K562 (cell line): ENCODE results near the gene TTLL9. TPM values are rescaled to one million over a fixed set of nuclear protein-coding genes. Genes with fewer than 3 reads are reported as not detected.

Source experiments
- ATAC-seq: fragments of 200-7000 bp; cut with Tn5 transposase; 3 replicates; pipeline ENCODE4 v1.9.1; 2020; ENCODE audit warnings: moderate library complexity
- BruUV-seq: library from RNA; stranded (reverse); fragments of 400-500 nt; replicated peaks from 2 replicates; lab custom pipeline; 2021; lab: Mats Ljungman, UMichigan
- CTCF ChIA-PET: fragments of 300-600 bp; formaldehyde crosslinking; extraction: SDS; loops from one replicate; lab custom pipeline; 2021; ENCODE audit warnings: low intra/inter-chr PET ratio; lab: Yijun Ruan, JAX
- POLR2A ChIA-PET: fragments of 300-600, 350-650 bp; sonication (Branson Sonifier 250); formaldehyde crosslinking; extraction: SDS; loops from one replicate; lab custom pipeline; 2021; ENCODE audit warnings: antibody characterized with exemption, inconsistent platforms; lab: Yijun Ruan, JAX
- DNase-seq, 4 experiments: peaks; one replicate each; pipeline versions ENCODE4 v3.0.0 to v3.0.0-alpha.2; 2011 to 2018; ENCODE audit warnings: low spot score in 3 of 4, mixed read lengths in 3 of 4; ENCODE audit errors: extremely low read depth in 1 of 4
- FAIRE-seq: peaks from 2 replicates; lab custom pipeline; 2011; peaks lifted over from hg19 to GRCh38; lab: Jason Lieb, UNC
- H2AFZ ChIP-seq: 2 replicates; pipeline ENCODE4 v1.6.0; 2011; ENCODE audit warnings: low read depth, low read length, control low read depth, inconsistent platforms
- H3K27ac ChIP-seq: fragments of 200-600 bp; 3 replicates; pipeline ENCODE4 v1.8.0; 2011; ENCODE audit warnings: low read depth, mild to moderate bottlenecking, control low read depth, inconsistent platforms, low read length, moderate library complexity, mixed read lengths; ENCODE audit errors: extremely low read depth
- H3K27me3 ChIP-seq, 2 experiments: fragments of 300-600 bp in 1 of 2; 2 replicates in 1 of 2; 3 replicates in 1 of 2; pipeline versions ENCODE4 v1.6.0 to v1.8.0; 2011; ENCODE audit warnings: inconsistent platforms in 2 of 2, low read length in 2 of 2, mild to moderate bottlenecking in 1 of 2, mixed read lengths in 1 of 2, moderate library complexity in 1 of 2; ENCODE audit not compliant: control insufficient read depth in 2 of 2, insufficient read depth in 2 of 2
- H3K36me3 ChIP-seq: fragments of 300-600 bp; 3 replicates; pipeline ENCODE4 v1.8.0; 2011; ENCODE audit warnings: mild to moderate bottlenecking, low read length, inconsistent platforms; ENCODE audit not compliant: control insufficient read depth, insufficient read depth
- H3K4me1 ChIP-seq, 2 experiments: fragments of 200-600 bp in 1 of 2; replicated peaks in 1 of 2; 2 replicates in 1 of 2; 3 replicates in 1 of 2; pipeline versions ENCODE4 v1.5.1 to v1.8.0; 2011; ENCODE audit warnings: inconsistent platforms in 2 of 2, low read length in 2 of 2, mild to moderate bottlenecking in 1 of 2, mixed read lengths in 1 of 2, moderate library complexity in 1 of 2; ENCODE audit not compliant: control insufficient read depth in 2 of 2, insufficient read depth in 2 of 2
- H3K4me2 ChIP-seq: 2 replicates; pipeline ENCODE4 v1.6.1; 2011; ENCODE audit warnings: low read length, control low read depth, inconsistent platforms, mixed read lengths; ENCODE audit not compliant: insufficient read depth
- H3K4me3 ChIP-seq: fragments of 200-600 bp; sonication (generic), shearing (Covaris generic); 2 replicates; pipeline ENCODE4 v1.5.1; 2016; ENCODE audit warnings: control low read depth, inconsistent platforms
- H3K79me2 ChIP-seq: fragments of 200-600 bp; 3 replicates; pipeline ENCODE4 v1.8.0; 2011; ENCODE audit warnings: low read length, inconsistent platforms; ENCODE audit not compliant: control insufficient read depth, insufficient read depth
- H3K9ac ChIP-seq, 2 experiments: 2 replicates each; pipeline versions ENCODE4 v1.6.0 to v1.6.1; 2011; ENCODE audit warnings: low read depth in 2 of 2, low read length in 2 of 2, control low read depth in 1 of 2, inconsistent platforms in 1 of 2, mild to moderate bottlenecking in 1 of 2, mixed read lengths in 1 of 2; ENCODE audit not compliant: insufficient read depth in 1 of 2
- H3K9me1 ChIP-seq: one replicate; pipeline ENCODE4 v1.6.0; 2011; ENCODE audit warnings: inconsistent platforms, mild to moderate bottlenecking, low read length, moderate library complexity; ENCODE audit not compliant: control insufficient read depth, insufficient read depth
- H3K9me3 ChIP-seq: replicated peaks from 2 replicates; pipeline ENCODE4 v1.5.1; 2011; ENCODE audit warnings: low read depth, low read length, inconsistent platforms; ENCODE audit not compliant: control insufficient read depth, insufficient read depth
- H4K20me1 ChIP-seq: replicated peaks from 2 replicates; pipeline ENCODE4 v1.6.1; 2011; ENCODE audit warnings: low read length, inconsistent platforms, mixed read lengths; ENCODE audit not compliant: control insufficient read depth, insufficient read depth
- BCOR ChIP-seq: fragments of 450-650 bp; IDR thresholded peaks from 2 replicates; pipeline ENCODE4 v1.6.1; 2016
- CREBBP ChIP-seq: IDR thresholded peaks from one replicate; pipeline ENCODE4 v1.6.1; 2012; ENCODE audit warnings: low read depth, mild to moderate bottlenecking, control low read depth, inconsistent platforms, low read length
- KDM1A ChIP-seq, 2 experiments: fragments of 450-650 bp; IDR thresholded peaks; 2 replicates each; pipeline ENCODE4 v1.6.1; 2016; ENCODE audit warnings: mild to moderate bottlenecking in 2 of 2
- NFE2 ChIP-seq: IDR thresholded peaks from 2 replicates; pipeline ENCODE4 v1.6.1; 2014; ENCODE audit warnings: antibody characterized with exemption, low read depth
- NFIC ChIP-seq: fragments of 450-650 bp; IDR thresholded peaks from 2 replicates; pipeline ENCODE4 v1.6.1; 2017; ENCODE audit warnings: mild to moderate bottlenecking, inconsistent platforms
- OTX1 ChIP-seq: fragments of 450-650 bp; formaldehyde crosslinking; IDR thresholded peaks from 2 replicates; pipeline ENCODE4 v1.4.0; 2022; ENCODE audit warnings: mild to moderate bottlenecking
- TAF7 ChIP-seq: fragments of 450-650 bp; IDR thresholded peaks from 2 replicates; pipeline ENCODE4 v1.6.1; 2016; ENCODE audit warnings: missing genetic modification characterization, missing compliant biosample characterization
- WHSC1 ChIP-seq: IDR thresholded peaks from one replicate; pipeline ENCODE4 v1.6.1; 2012; ENCODE audit warnings: low read length, control low read depth, inconsistent platforms
- ZNF780A ChIP-seq: fragments of 250-450 bp; sonication (Bioruptor Pico); IDR thresholded peaks from 2 replicates; pipeline ENCODE4 v1.5.0; 2021; ENCODE audit warnings: mild to moderate bottlenecking
- WGBS: fragments of 100-300 bp; shearing (Covaris generic); methylation state at CpG from one replicate; pipeline ENCODE4 v1.1.6; 2016; ENCODE audit warnings: low coverage, mixed read lengths; ENCODE audit not compliant: insufficient coverage; ENCODE audit errors: missing lambda C conversion rate; 5-methylcytosine and 5-hydroxymethylcytosine counted together
- in situ Hi-C: fragments of 300-500 bp; cut with MboI; formaldehyde crosslinking; loops from 4 replicates; pipeline ENCODE4 v1.15.0; 2018; ENCODE audit warnings: inconsistent platforms, mixed read lengths
- intact Hi-C: fragments of 100-400 bp; cut with micrococcal nuclease; formaldehyde crosslinking; loops from 2 replicates; pipeline ENCODE4 v1.14.2; 2022
- polyA plus RNA-seq, 8 experiments: library from polyadenylated mRNA; depleted of rRNA in 4 of 8; stranded (reverse) in 5 of 8; unstranded in 3 of 8; fragments of >200 nt; fragmentation: Nextera tagmentation in 2 of 8; fragmentation: Illumina TruSeq in 1 of 8; extraction: Ambion mirVana in 2 of 8; extraction: Trizol in 1 of 8; gene quantifications; 2 replicates each; pipeline versions ENCODE4 v1.2.1 to v1.2.3, GENCODE V29; 2011 to 2014; ENCODE audit warnings: inconsistent platforms in 1 of 8, missing spikeins in 1 of 8
- total RNA-seq, 7 experiments: library from RNA; depleted of rRNA in 6 of 7; stranded (reverse); fragments of >200 nt in 6 of 7; fragmentation: Illumina TruSeq in 2 of 7; extraction: Trizol in 2 of 7; gene quantifications; 2 replicates each; pipeline versions ENCODE4 v1.2.1 to v1.2.3, GENCODE V29; 2011 to 2021; ENCODE audit warnings: low replicate concordance in 1 of 7
- TF ChIP-seq, protein P1 (sequence below): fragments of 450-650 bp; IDR thresholded peaks from 2 replicates; pipeline ENCODE4 v1.6.1; 2016; ENCODE audit warnings: missing biosample characterization, missing genetic modification characterization
- TF ChIP-seq, protein P2 (sequence below): sonication (generic); formaldehyde crosslinking; IDR thresholded peaks from 2 replicates; pipeline ENCODE4 v1.8.0; 2023; ENCODE audit warnings: mild to moderate bottlenecking, missing genetic modification reagents

Gene TTLL9
- total and polyA plus RNA-seq, 9 of the 15 experiments (the other 6 are each of a cell fraction or from before 2014, with no cell fraction given): 0.06 to 0.07 TPM; not detected in 7

DNA sequence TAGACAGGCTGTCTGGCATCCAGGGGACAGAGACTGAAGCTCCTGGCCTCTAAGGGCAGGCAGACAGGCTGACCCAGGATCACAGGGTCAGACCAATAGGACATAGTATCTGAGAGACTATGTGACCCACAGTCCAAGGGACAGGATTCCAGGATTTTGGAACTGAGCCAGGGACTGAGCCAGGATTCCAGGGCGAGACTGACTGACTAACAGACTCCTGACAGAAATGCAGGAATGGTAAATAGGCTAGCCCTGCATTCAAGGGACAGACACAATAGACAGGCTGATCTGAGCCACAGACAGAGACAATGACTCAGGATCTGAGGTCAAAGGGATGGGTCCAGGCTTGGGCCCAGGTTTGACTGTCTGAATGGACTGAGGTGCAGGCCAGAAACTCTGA lies 117.3 kb downstream of the TTLL9 start:
- no TSS peak for BruUV-seq
- Histone ChIP-seq H3K27ac (no peak overlapping the region), H3K4me3 (no peak overlapping the region), H3K79me2 (no peaks in the 10 kb centered on the region), H4K20me1 (no peaks in the 10 kb centered on the region; the same call in none of the 2 replicates), H3K4me1 (no peaks in the 10 kb centered on the region; a peak in 1 of 5 replicates), H3K36me3 (no peaks in the 10 kb centered on the region), H3K9me1 (no peaks in the 10 kb centered on the region), H3K9me3 (no peaks in the 10 kb centered on the region), H3K9ac (no peak overlapping the region), H3K27me3 (peaks cover 4 to 32% of the 10 kb centered on the region in 2 experiments; a peak in 3 of 5 replicates), H2AFZ (no peak overlapping the region), H3K4me2 (no peak overlapping the region)
- CTCF ChIA-PET: no interaction called here
- POLR2A ChIA-PET: no interaction called here
- FAIRE-seq: peak; percentile 55
- 0% methylated on average over 1 of the region's 1 CpG for WGBS
- no peak for TF ChIP-seq TAF7 (tag)
- 0 out of 2 replicates have a peak, but pooled peaks have one; percentile 35 for TF ChIP-seq NFE2
- peak; percentile 57 for TF ChIP-seq NFIC
- in situ Hi-C loops: no loop called here
- ATAC-seq: peak; percentile 70
- no peak for DNase-seq
- intact Hi-C loops: no loop called here

DNA sequence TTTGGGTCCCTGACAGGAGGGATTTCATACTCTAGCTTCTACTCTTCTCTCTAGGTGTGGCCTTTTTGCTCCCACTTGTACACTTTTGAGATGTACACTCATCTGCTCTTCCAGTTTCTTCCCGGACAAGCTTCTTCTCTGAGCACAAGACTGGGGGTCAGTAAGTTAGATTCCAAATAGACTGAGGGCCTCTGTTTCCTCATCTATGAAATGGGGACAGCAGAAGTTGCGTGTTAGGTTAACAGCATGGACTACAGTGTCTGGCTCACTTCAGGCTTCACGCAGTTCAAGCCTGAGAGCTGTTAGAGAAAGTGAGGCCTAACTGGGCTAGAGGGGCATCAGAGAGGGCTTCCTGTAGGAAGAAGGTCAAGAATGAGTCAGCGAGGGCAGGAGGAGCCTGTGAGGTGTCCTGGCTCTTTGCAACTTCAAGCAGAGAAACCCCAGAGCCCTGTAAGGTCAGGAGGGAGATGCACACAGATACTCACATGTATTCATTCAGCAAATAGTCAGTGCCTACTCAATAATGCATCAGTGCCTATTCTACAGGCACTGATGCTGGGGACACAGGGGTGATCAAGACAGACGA lies 118.1 kb downstream of the TTLL9 start:
- H3K4me3 ChIP-seq: no peak overlapping the region
- DNase-seq (no peak), ATAC-seq (no peak), FAIRE-seq (no peak)
- no peak overlapping the region for H3K4me2 ChIP-seq
- no peaks in the 10 kb centered on the region; a peak in 1 of 5 replicates for H3K4me1 ChIP-seq
- H4K20me1 ChIP-seq: no peaks in the 10 kb centered on the region; the same call in none of the 2 replicates
- no peak overlapping the region for H3K9ac ChIP-seq
- in situ Hi-C loops: no loop called here
- intact Hi-C loops: no loop called here
- H3K79me2 ChIP-seq: no peaks in the 10 kb centered on the region
- no TSS peak for BruUV-seq
- 7% methylated on average over 5 of the region's 5 CpGs for WGBS
- no peak overlapping the region for H2AFZ ChIP-seq
- H3K27ac ChIP-seq: no peak overlapping the region
- H3K36me3 ChIP-seq: no peaks in the 10 kb centered on the region
- ChIA-PET POLR2A (no interaction called here), CTCF (no interaction called here)
- no peaks in the 10 kb centered on the region for H3K9me1 ChIP-seq
- peaks cover 2 to 32% of the 10 kb centered on the region in 2 experiments; a peak in 3 of 5 replicates for H3K27me3 ChIP-seq
- H3K9me3 ChIP-seq: no peaks in the 10 kb centered on the region
- no peak for TF ChIP-seq ZNF780A (CRISPR knock-in tag)
- TF ChIP-seq, protein P1, sequence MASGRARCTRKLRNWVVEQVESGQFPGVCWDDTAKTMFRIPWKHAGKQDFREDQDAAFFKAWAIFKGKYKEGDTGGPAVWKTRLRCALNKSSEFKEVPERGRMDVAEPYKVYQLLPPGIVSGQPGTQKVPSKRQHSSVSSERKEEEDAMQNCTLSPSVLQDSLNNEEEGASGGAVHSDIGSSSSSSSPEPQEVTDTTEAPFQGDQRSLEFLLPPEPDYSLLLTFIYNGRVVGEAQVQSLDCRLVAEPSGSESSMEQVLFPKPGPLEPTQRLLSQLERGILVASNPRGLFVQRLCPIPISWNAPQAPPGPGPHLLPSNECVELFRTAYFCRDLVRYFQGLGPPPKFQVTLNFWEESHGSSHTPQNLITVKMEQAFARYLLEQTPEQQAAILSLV: no peak
- peak; percentile 50; the same call in 1 of the 2 replicates for TF ChIP-seq BCOR
- TF ChIP-seq OTX1 (CRISPR knock-in tag): no peak
- TF ChIP-seq WHSC1: no peak
- TF ChIP-seq KDM1A (IDR thresholded peaks at IDR 0.05): peak in 1 of 2 experiments; percentile 31; a peak in 1 of 4 replicates
- TF ChIP-seq, protein P2, sequence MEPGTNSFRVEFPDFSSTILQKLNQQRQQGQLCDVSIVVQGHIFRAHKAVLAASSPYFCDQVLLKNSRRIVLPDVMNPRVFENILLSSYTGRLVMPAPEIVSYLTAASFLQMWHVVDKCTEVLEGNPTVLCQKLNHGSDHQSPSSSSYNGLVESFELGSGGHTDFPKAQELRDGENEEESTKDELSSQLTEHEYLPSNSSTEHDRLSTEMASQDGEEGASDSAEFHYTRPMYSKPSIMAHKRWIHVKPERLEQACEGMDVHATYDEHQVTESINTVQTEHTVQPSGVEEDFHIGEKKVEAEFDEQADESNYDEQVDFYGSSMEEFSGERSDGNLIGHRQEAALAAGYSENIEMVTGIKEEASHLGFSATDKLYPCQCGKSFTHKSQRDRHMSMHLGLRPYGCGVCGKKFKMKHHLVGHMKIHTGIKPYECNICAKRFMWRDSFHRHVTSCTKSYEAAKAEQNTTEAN (CRISPR knock-in tag): no peak
- no peak for TF ChIP-seq CREBBP
